ENCODE results near the gene UBL5. TPM values are rescaled to one million over a fixed set of nuclear protein-coding genes. Genes with fewer than 3 reads are reported as not detected.
A peak's percentile ranks its signal among the peaks of the same experiment; 100 is the strongest.

The UBL5 gene
- total and polyA plus RNA-seq, 10 of the 15 experiments (the other 5 are each of a cell fraction or from before 2014, with no cell fraction given), result 297 to 897 (median 711) TPM

DNA sequence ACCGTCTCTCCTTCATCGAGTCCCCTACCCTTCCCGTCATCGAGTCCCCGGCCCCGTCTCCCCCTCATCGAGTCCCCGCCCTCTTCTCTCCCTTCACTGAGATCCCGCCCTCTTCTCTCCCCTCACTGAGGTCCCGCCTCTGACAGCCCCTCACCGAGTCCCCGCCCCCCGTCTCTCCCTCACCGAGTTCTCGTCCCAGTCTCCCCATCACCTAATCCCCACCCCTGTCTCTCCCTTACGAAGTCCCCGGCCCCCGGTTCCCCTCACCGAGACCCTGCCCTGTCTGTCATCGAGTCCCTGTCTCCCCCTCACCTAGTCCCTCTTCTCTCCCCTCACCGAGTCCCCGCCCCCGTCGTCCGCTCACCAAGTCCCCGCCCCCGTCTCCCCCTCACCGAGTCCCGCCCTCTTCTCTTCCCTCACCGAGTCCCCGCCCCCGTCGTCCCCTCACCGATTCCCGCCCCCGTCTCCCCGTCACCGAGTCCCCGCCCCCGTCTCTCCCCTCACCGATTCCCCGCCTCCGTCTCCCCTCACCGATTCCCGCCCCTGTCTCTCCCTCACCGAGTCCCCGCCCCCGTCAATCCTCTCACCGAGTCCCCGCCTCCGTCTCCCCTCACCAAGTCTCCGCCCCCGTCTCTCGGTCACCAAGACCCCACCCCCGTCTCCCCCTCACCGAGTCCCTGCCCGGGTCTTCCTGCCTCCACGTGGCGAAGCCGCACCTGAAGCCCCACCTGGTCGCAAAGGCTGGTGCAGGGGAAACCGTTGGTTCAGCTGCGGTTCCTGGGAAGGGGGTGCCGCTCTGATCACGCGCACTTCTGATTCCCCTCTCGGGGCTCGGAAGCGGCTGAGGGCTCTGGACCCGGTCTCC is 35.3 kb upstream of the UBL5 start (continued):
- TF ChIP-seq, protein P1, sequence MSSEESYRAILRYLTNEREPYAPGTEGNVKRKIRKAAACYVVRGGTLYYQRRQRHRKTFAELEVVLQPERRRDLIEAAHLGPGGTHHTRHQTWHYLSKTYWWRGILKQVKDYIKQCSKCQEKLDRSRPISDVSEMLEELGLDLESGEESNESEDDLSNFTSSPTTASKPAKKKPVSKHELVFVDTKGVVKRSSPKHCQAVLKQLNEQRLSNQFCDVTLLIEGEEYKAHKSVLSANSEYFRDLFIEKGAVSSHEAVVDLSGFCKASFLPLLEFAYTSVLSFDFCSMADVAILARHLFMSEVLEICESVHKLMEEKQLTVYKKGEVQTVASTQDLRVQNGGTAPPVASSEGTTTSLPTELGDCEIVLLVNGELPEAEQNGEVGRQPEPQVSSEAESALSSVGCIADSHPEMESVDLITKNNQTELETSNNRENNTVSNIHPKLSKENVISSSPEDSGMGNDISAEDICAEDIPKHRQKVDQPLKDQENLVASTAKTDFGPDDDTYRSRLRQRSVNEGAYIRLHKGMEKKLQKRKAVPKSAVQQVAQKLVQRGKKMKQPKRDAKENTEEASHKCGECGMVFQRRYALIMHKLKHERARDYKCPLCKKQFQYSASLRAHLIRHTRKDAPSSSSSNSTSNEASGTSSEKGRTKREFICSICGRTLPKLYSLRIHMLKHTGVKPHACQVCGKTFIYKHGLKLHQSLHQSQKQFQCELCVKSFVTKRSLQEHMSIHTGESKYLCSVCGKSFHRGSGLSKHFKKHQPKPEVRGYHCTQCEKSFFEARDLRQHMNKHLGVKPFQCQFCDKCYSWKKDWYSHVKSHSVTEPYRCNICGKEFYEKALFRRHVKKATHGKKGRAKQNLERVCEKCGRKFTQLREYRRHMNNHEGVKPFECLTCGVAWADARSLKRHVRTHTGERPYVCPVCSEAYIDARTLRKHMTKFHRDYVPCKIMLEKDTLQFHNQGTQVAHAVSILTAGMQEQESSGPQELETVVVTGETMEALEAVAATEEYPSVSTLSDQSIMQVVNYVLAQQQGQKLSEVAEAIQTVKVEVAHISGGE (CRISPR knock-in tag; IDR thresholded peaks at IDR 0.05), result no peak
- TF ChIP-seq RAD51 (IDR thresholded peaks at IDR 0.05), result no peak
- TF ChIP-seq, protein P2, sequence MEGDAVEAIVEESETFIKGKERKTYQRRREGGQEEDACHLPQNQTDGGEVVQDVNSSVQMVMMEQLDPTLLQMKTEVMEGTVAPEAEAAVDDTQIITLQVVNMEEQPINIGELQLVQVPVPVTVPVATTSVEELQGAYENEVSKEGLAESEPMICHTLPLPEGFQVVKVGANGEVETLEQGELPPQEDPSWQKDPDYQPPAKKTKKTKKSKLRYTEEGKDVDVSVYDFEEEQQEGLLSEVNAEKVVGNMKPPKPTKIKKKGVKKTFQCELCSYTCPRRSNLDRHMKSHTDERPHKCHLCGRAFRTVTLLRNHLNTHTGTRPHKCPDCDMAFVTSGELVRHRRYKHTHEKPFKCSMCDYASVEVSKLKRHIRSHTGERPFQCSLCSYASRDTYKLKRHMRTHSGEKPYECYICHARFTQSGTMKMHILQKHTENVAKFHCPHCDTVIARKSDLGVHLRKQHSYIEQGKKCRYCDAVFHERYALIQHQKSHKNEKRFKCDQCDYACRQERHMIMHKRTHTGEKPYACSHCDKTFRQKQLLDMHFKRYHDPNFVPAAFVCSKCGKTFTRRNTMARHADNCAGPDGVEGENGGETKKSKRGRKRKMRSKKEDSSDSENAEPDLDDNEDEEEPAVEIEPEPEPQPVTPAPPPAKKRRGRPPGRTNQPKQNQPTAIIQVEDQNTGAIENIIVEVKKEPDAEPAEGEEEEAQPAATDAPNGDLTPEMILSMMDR (IDR thresholded peaks at IDR 0.05 in 2 of 3, conservative IDR thresholded peaks at IDR 0.05 in 1 of 3; ENCODE audit: control insufficient read depth in 2 of 3, extremely low read depth in 1 of 3, insufficient read depth in 1 of 3, low read depth in 3 of 3, low read length in 3 of 3), result peak in 1 of 3 experiments; percentile 10; a peak in 1 of 6 replicates
- no peak for TF ChIP-seq NR2C1 (IDR thresholded peaks at IDR 0.05)
- TF ChIP-seq, protein P3, sequence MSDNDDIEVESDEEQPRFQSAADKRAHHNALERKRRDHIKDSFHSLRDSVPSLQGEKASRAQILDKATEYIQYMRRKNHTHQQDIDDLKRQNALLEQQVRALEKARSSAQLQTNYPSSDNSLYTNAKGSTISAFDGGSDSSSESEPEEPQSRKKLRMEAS (IDR thresholded peaks at IDR 0.05; ENCODE audit: low read depth, low read length), result 0 out of 2 replicates have a peak, but pooled peaks have one; percentile 58
- TF ChIP-seq MYC (IDR thresholded peaks at IDR 0.05; ENCODE audit: insufficient read depth, insufficient read length, insufficient replicate concordance, low read length, severe bottlenecking), result no peak
- no peak for TF ChIP-seq CREM (IDR thresholded peaks at IDR 0.05; ENCODE audit: low read depth)
- peak; percentile 58; the same call in 1 of the 2 replicates for TF ChIP-seq POLR2A (IDR thresholded peaks at IDR 0.05; ENCODE audit: low read depth, low read length)
- TF ChIP-seq NRF1 (conservative IDR thresholded peaks at IDR 0.05; ENCODE audit: low read depth, low read length), result no peak
- TF ChIP-seq CREB1 (IDR thresholded peaks at IDR 0.05; ENCODE audit: low read depth), result 0 out of 2 replicates have a peak, but pooled peaks have one; percentile 11
- no peak for TF ChIP-seq TAF1 (IDR thresholded peaks at IDR 0.05; ENCODE audit: borderline replicate concordance, low read depth, low read length)
- no peak for TF ChIP-seq RBBP5 (conservative IDR thresholded peaks at IDR 0.05)
- no peak for TF ChIP-seq PAX5 (IDR thresholded peaks at IDR 0.05; ENCODE audit: borderline replicate concordance, low read depth, low read length)
- TF ChIP-seq WRNIP1 (IDR thresholded peaks at IDR 0.05; ENCODE audit: borderline replicate concordance, low read depth, low read length), result no peak
- no peak for TF ChIP-seq IKZF2 (IDR thresholded peaks at IDR 0.05)
- no peak for TF ChIP-seq RB1 (IDR thresholded peaks at IDR 0.05; ENCODE audit: borderline replicate concordance)
- no peak for TF ChIP-seq MTA2 (IDR thresholded peaks at IDR 0.05; ENCODE audit: low read depth)
- TF ChIP-seq, protein P4, sequence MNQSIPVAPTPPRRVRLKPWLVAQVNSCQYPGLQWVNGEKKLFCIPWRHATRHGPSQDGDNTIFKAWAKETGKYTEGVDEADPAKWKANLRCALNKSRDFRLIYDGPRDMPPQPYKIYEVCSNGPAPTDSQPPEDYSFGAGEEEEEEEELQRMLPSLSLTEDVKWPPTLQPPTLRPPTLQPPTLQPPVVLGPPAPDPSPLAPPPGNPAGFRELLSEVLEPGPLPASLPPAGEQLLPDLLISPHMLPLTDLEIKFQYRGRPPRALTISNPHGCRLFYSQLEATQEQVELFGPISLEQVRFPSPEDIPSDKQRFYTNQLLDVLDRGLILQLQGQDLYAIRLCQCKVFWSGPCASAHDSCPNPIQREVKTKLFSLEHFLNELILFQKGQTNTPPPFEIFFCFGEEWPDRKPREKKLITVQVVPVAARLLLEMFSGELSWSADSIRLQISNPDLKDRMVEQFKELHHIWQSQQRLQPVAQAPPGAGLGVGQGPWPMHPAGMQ (IDR thresholded peaks at IDR 0.05; ENCODE audit: borderline replicate concordance), result no peak
- TF ChIP-seq, protein P5, sequence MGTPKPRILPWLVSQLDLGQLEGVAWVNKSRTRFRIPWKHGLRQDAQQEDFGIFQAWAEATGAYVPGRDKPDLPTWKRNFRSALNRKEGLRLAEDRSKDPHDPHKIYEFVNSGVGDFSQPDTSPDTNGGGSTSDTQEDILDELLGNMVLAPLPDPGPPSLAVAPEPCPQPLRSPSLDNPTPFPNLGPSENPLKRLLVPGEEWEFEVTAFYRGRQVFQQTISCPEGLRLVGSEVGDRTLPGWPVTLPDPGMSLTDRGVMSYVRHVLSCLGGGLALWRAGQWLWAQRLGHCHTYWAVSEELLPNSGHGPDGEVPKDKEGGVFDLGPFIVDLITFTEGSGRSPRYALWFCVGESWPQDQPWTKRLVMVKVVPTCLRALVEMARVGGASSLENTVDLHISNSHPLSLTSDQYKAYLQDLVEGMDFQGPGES (IDR thresholded peaks at IDR 0.05), result no peak
- no peak for TF ChIP-seq MEF2A (IDR thresholded peaks at IDR 0.05; ENCODE audit: insufficient read depth, low read depth, low read length)
- TF ChIP-seq SREBF2 (IDR thresholded peaks at IDR 0.05; ENCODE audit: low read length), result no peak
- no peak for TF ChIP-seq STAT3 (IDR thresholded peaks at IDR 0.05; ENCODE audit: low read depth, low read length)
- TF ChIP-seq DPF2 (IDR thresholded peaks at IDR 0.05), result no peak

Data from GM12878 (cell line).